Inflammatory macrophage treated with lipopolysaccharide for 1 hour (primary cell): Measurements from ENCODE around the gene PTPRK.
"Not testable (repeated sequence)": the region's sequence is repeated elsewhere in the genome, so short reads cannot be mapped to it uniquely, and the experiment has no call there.

Experiments
- DNase-seq, 2 donors: peaks; one replicate each; pipeline ENCODE4 v3.0.0-alpha.2; 2020 to 2022

PTPRK gene

DNA sequence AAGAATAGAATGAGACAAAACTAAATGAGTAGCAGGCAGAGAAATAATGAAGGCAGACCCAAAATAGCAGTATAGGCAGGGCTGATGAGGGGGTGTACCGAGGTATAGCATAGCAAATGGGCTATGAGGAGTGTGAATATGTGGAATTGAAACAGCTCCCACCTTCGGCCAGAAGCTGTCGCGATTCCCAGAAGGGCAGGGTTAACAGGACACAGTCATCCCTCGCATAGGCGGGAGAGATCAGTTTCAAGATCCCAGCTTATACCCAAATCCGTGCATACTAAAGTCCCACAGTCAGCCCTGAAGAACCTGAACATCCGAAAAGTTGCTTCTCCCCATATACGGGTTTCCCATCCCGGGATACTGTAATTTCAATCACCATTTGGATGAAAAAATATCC lies 82.7 kb downstream of the PTPRK start:
- DNase-seq = no peak

DNA sequence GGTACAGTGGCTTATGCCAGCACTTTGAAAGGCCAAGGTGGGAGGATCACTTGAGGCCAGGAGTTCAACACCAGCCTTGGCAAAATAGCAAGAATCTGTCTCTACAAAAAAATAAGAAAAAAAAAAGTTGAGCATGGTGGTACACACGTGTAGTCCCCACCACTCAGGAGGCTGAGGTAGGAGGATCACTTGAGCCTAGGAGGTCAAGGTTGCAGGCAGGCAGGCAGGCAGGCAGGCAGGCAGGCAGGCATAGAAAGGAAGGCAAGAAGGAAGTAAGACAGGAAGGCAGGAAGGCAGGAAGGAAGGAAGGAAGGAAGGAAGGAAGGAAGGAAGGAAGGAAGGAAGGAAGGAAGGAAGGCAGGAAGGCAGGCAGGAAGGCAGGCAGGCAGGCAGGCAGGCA lies 85.6 kb downstream of the PTPRK start:
- not testable (repeated sequence) for DNase-seq

DNA sequence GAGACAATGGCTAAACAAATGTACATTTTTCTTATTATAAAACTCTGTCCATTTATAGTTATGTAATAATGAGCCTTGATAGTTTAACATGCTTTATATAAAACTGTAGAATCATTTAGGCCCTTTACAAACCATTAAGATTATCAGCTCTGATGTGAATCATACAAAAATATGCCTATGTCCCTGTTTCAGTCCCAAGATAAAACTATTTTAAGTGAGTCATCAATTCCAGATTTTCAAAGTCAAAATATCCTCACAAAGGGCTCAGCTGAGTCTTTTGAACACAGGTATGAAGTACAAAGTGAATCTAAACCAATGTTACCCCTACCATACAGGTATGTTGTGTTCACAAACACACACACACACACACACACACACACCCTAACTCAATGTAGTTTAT lies 88.0 kb downstream of the PTPRK start:
- no peak for DNase-seq

DNA sequence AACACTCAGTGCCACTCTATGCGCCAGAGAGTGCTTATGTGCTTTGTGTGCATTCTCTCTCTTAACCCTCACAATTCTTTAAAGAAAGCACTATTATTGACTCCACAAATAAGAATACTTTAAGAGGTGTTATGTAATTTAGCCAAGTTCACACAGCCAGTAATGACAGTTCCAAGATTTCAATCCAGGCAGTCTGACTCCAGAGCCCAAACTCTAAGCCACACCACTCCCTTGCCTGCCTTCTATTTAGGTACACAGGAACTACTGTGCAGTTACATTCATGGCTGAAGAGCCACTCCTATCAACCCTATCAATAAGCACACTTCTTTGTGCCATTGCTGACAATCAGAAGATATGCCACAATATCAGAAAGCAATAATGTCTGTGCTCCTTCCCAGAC lies 93.3 kb downstream of the PTPRK start:
- no peak for DNase-seq

DNA sequence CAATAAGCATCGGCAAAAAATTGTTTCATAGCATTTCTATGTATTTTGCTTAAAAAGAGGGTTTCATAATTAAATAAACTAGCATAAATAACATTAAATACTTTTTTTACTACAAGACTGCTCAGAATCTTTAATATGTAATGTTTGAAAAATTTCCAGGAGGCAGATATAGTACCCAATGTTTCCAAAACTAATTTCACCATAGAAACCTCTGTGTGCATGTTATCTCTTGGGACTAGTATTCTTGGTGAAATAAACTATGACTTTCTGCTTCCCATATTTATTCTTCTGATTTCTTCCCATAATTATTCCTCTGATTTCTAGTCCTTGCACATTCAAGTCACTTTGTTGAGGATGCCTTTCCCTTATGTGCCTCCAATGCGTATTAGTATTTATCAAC lies 94.5 kb downstream of the PTPRK start:
- no peak for DNase-seq

DNA sequence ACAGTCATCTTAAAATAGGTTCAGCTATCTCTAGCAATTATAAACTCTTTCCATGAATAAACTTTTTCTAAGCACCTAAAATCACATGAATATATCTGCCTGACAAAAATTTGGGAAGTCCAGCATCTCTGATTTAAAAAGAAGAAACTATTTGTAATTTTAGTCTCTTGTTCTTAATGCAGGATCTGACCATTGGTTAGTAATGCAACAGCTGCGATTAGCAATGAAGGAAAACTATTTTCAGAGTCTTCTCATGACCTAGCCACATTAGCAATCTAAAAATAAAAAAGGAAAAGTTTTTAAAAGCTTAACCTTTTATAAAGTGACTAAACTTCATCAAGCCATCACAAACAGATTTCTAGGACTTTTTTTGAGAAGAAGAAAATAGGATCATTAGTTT lies 97.5 kb downstream of the PTPRK start:
- no peak for DNase-seq

DNA sequence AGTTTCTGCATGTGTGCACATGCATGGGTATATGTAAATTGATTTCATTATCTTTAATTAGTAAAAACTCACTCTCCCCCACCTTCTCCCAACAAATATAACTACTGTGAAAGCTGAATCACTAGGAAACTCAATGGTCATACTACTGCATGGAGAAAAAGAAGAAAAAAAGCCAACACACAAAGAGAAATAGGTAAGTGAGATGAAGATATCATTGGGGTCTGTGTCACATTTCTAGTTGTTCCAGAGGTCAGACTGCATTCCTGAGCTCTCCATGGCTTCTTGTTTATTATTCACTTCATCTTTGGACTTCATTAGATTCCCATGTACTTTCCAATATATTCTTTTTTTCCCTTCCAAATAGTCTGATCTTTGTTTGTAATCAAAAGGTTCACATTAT lies 98.2 kb downstream of the PTPRK start:
- DNase-seq = no peak

DNA sequence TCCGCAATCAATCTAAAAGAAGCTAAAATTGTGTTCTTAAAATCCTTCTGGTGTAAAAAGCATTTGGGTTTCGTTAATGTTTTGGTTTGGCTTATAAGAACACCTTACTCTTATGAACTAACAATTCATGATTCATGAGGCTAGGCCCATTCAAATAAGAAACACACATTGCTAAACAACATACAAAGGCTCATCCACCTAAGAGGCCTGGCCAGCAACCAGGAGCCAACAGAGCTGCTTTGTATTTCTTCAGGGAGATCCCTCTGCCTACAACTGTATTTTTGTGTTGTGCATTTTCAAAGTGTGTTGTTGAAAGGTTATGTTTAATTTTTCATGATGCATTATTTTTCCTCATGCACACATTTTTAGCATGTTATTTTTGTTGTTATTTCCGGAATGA lies 98.6 kb downstream of the PTPRK start:
- no peak for DNase-seq

DNA sequence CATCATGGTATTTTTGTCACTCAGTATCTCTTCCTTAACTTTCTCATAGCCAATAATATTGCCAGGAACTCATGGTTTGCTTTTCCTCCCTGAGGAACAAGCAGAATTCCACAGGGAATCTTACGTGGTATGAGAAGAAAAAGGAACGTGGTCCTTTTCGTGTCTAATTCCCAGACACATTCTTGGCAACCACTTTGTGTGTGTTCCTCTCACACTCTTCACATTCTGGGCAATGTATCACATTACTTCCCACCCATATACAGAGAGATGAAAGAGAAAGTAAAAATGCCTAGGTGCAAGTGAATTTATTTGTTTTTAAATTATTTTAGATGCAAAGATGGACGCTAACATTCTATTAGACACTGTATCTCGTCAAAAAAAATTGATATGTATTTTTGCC lies 102.7 kb downstream of the PTPRK start:
- DNase-seq = no peak

DNA sequence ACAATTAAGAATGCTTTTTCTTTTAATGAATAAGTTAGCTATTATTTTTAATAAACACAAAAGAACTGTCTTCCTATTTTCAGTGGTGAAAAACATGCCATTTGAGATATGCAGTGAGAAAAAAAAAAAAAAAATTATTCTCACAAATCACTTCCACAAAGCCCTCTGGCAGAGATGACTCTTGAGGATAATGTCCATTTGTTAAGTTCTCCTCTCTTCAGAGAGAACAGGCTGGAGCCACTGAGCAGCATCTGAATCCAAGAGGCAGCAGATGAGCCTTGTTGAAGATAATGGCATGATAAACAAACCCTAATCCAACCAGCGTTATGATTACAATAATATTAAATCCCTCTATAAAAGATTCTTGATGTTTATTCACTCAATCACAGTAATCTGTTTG lies 105.0 kb downstream of the PTPRK start:
- DNase-seq = no peak

DNA sequence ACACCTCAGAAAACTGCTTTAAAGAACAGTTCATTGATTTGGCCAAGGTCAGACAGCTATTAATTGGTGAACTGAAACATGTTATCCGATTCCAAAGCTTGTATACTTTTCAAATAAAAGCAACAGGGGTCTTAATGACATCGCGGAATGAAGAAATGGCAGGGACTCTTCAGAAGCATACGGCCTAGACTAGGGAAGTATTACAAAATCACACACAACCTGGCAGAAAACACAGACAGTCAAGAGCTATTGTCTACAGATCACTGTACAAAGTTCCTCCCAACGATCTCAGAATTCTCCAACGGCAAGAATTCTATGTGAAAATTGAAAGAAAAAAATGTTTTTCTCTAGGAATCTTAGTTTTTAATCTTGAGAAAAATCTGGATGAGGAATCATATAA lies 105.5 kb downstream of the PTPRK start:
- DNase-seq = no peak

DNA sequence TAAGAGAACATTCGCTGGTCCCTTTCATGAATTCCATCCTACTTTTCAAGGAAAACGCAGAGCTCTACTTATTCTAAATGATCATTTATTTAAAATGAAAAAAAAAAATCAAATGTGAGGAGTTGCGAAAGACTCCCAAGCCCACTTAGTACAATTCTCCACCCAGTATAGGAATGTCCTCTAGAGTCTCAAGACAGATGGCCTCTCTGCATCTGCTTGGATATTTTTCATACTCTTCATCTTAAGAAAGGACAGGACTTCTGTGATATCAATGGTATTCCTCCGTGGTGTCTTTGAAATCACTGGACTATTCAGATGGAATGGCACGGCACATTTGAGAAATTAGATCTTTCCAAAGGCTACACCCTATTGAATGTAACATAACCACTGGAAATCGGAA lies 107.1 kb downstream of the PTPRK start:
- no peak for DNase-seq

DNA sequence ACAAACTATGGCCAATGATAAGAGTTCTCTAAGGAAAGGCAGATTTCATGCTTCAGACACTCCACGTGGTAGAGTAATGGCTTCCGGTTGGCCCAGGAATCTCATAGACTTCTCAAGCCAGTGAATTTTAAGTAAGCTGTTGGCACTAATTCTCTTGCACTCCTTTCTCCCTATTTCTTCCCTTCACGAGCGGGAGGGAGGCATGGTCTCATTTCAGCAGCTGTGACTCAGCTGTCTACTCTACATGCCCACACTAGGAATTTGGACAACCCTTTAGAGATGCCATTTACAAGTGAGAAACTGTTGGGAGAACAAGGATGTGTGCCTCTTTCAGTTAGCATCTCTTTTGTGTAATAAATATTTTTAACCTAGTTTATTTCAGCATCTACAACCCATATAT lies 107.7 kb downstream of the PTPRK start:
- DNase-seq = no peak

DNA sequence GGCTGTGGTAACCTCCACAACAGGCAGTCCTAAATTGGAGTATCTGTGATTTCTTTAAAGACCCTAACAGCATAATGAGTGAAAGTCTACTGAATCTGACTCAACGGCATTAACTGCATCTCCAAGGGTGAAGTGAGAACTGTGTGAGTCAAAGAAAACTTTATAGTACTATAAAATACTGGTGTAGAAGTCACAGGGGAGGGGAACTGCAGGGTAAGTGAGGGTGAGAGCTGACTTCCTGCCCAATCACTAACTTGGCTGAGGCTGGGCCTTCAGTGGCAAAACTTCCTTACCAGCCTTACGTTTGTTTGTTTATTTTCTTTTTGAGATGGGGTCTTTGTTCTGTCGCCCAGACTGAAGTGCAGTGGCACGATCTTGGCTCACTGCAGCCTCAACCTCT lies 109.8 kb downstream of the PTPRK start:
- DNase-seq = no peak

DNA sequence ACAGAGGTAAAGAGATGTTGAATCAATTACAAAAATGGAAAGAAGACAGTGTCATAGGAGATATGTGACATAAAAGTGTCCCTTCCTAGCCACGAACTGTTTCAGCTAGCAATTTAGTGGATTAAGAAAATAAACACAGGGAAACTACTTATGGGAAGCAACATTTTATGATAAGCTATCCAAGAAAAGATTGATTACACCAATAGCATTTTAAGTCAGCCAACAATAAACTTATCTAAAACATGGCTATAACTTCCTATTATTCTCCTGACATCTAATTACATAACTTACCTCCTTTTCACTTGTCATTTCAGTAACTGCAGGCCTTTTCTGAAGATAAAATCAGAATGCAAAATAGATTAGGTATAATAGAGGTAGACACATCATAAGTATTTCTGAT lies 111.4 kb downstream of the PTPRK start:
- no peak for DNase-seq

DNA sequence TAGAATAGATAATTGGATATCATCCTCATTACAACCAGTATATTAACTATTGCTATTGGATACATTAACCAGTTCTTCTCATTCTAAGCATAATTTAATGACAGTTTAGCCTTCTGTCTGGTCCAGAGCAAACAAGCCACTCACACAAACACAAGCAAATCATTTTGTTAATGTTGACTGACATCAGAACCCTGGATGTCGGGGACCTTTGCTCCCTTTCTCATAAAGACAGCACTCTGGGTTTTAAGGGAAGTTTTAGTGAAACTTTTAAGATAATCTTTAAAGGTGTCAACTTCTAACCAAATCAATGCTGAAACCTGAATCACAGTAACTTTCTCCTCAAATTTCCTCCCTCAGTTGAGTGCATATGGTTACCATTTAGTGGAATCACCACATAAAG lies 113.9 kb downstream of the PTPRK start:
- no peak for DNase-seq

DNA sequence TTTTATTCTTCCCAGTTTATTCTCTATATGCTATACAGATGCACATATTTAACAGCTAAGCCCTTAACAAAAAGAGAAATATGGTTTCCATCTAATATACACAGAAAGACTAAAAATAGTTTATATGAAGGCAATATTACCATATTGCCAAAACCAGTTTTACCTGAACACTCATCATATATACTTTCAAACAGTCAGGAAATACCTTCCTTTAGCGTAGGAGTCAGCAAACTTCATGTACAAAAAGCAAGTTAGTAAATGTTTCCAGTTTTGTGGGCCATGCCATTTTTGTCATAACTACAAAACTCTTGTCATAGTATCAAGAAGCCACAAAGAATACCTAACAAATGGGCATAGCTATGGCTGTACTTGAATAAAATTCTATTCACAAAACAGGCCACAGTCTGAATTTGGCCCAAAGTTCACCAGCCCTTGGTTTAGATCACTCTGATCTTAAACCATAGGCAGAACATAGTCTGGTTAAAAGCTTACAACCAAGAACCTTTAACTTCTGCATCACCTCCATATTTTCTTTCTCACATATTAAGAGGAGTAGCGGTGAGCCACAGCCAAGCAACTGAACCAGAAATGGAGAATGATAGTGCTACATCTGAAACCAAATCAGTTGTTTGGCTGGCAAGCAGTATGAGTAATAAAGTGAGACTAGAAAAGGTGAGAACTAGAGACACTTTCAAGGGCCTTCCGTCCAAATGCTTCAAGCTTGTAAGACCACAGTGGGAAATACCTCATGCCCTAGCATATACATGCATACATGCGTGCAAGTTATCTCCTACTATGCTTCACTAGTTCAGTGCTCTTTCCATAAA lies 116.6 kb downstream of the PTPRK start:
- no peak for DNase-seq

DNA sequence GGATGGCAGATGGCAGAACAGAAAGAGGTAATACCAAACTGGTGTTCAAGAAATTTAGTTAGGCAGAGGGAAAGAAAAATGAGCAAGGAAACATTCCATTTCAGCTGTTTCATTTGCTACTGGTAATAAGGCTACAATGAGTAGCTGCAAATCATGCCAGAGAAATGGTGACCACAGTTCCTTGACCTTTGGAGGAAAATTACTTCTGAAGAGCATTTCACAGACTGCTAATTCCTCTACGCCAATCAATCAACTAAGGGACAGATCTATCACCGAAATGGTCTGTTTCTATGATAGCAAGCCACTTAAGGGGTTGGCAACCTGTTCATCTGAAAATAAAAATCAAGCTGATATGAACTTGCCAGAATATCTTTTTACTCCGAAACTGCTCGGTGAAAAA lies 119.5 kb downstream of the PTPRK start:
- no peak for DNase-seq

DNA sequence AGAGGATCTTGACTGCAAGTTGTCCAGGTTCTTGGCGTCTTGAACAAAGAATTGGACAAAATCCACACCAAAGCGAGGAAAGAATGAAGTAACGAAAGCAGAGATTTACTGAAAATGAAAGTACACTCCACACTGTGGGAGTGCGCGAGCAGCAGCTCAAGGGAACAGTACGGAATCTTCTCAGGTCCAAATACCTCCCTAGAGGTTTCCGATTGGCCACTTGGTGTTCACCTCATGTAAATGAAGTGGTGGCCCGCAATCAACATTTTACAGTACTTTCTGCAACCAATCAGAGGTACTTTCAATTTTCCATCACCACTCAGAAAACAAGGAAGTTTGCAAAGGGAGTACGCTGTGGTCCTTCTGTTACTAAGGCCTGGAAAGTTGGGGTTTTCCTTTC lies 122.4 kb downstream of the PTPRK start:
- DNase-seq = no peak

DNA sequence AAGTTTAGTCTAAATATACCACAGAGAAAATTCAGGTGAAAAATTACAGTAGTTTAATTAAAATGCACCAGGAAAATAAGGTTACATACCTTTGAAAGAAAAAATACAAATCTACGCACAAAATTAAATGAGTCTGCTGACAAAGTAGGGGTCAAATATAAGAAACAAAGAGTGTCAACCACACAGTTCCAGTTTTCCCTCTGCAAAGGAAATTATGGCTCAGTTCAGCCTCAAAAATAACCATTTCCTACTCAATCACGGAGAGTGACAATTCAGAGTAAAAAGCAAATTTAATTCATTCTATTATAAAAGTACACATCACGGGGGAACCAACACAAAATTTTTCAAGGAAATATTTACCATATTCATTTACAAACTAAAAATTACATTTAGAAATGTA lies 124.8 kb downstream of the PTPRK start:
- no peak for DNase-seq

DNA sequence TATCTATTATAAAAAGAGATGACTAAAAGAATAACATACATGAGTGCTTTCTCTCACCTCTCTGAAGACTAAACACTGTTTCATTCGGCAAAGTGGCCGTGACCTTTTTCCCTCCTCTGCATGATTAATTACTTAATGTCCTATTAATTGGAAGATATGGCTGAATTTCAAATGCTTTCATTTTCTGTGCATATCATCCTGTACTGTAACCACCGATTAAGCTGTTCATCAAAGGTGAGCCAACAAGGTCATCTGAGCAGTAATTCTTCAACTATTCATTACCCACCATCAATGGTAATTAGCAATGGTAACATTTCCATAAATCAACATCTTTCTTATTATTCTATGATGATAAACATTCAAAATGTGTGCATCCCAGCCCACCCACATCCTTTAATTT lies 125.2 kb downstream of the PTPRK start:
- DNase-seq = no peak

DNA sequence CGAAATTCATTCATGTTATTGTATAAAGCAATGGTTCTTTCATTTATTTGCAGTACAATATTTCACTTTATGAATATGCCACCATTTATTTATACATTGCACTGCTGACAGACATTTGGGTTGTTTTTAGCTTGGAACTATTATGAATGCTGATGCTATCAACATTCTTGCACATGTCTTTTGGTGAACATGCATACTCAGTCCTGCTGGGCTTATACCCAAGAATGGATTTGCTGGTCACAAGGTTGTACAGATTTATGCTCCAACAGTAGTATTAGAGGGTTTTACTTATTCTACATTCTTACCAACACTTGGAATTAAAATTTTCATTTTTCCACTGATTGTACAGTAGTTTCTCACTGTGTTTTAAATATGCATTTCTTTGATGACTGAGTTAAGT lies 126.2 kb downstream of the PTPRK start:
- DNase-seq = no peak

DNA sequence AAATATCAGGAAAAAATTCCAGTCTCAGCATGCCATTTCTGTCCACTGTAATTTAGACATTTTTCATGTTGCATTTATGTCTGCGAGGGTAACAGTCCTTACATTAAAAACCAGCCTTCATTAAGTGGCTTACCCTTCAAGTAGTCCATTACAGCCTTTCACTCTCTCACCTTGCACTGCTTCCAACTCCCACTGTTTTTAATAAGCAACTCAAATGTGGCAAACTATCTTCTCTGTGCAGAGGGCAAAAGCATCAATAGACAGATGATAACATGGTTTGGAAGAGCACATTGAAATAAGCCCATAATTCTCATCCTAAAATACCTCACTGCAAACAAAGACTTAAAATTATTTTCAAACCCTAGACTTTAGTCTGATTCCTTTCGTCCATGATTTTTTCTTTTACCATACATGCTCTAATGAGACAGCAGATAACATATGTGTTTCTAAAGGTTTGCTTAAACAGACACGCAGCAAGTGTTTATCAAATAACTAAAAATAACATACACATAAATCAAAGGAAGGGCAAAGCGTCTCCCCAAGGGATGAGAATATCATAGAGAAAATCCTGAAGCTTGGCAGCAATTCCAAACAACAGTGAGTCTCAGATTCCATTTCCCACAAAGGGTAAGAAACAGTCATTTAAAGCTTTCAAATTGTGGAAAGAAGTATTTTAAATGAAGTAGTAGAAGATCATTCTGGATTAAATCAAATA lies 130.4 kb downstream of the PTPRK start:
- DNase-seq = no peak

DNA sequence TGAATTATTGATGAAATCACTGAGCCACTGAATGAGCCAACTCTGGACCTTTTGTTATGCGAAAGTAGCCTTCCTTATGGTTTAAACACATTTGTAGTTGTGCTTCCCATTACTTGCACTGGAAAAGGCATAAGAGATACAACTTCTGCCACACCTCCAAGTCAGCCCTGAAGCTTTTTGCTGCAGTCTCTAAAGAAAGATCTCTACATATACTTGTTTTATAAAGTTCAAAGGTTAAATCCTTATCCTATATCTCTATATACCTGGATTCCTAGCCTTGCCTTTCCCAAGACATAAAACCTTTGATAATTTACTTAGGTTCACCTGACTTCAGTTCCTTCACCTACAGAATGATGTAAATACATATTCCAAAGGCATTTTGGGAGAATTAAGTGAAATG lies 132.0 kb downstream of the PTPRK start:
- no peak for DNase-seq

DNA sequence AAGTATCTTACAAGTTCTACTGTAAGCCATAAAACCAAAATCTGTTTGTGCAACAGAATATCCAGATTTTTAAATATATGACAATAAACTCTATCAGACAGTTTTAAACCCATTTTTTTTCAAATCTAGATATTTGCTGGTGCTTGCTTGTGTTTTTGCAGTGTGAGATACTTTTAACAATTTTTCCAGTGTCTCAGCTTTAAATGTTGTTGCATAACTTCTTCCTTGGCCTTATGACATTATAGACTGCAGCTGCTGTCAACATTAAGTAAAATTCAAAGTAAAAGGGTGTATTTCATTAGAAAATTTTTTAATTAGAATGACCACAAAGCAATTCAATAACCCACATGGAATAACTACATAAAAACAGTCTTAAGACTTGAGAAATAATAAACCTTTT lies 139.5 kb downstream of the PTPRK start:
- DNase-seq = no peak
